CD4-positive, alpha-beta T cell treated with Interleukin-6 at 100 ng/mL for 8 hours (primary cell): ENCODE results near the gene NPAS1.

Experiments used
- DNase-seq: peaks from one replicate; pipeline ENCODE4 v3.0.0-alpha.2; 2020; ENCODE audit warnings: mixed read lengths, low spot score

The NPAS1 gene, protein sequence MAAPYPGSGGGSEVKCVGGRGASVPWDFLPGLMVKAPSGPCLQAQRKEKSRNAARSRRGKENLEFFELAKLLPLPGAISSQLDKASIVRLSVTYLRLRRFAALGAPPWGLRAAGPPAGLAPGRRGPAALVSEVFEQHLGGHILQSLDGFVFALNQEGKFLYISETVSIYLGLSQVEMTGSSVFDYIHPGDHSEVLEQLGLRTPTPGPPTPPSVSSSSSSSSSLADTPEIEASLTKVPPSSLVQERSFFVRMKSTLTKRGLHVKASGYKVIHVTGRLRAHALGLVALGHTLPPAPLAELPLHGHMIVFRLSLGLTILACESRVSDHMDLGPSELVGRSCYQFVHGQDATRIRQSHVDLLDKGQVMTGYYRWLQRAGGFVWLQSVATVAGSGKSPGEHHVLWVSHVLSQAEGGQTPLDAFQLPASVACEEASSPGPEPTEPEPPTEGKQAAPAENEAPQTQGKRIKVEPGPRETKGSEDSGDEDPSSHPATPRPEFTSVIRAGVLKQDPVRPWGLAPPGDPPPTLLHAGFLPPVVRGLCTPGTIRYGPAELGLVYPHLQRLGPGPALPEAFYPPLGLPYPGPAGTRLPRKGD

DNA sequence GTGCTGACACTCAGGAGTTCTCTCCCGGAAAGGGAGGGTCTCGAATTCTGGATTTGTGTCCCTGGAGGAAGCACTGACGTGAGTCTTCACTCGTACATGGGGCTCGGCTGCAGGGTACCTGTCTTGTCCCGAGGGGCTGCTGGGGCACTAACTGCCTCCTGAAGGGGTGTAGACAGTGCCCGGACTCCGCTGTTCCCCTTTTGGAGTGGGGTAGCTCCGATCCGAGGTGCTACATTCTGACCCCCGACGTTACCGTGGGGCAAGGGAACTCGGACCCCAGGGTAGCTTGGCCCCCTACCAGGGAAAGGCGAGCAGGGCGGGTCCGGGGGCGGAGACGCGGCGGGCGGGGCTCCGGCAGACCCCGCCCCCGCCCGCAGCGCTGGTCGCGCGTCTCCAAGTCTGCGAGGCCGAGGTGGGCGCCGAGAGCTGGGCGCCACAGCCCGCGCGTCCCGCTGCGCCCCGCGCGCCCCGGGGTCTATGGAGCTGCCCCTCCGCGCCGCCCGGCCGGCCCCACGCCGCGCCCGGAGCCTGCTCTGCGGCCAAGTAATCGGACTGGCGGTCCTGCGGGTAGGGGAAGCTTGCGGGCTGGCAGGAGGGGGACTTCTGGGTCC lies at the start of gene NPAS1:
Gene NPAS1, plus strand, starts transcription at position 407 of the 611 bp plus-strand sequence. CDS start 1,211 bp downstream, outside the sequence.
- DNase-seq = no peak

DNA sequence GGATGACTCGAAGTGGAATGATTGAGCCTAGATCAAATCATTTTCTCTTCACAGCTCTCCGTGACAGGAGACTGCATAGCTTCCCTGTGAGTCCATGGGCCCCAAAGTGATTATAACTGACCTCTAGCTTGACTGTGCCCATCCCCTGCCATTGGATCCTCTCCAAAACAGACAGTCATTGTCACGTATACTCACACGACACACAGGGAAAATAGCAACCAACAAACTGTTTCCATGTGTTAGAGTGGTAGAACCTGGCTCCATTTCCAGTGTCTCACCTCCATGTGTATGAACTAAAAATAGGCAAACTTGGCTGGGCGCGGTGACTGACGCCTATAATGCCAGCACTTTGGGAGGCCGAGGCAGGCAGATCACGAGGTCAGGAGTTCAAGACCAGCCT lies 48.8 kb upstream of the NPAS1 start:
- DNase-seq = no peak

- no peak for DNase-seq
These were observed 47.3 kb upstream of the NPAS1 start for GRCh38 chr19:46972311-46972710.

DNA sequence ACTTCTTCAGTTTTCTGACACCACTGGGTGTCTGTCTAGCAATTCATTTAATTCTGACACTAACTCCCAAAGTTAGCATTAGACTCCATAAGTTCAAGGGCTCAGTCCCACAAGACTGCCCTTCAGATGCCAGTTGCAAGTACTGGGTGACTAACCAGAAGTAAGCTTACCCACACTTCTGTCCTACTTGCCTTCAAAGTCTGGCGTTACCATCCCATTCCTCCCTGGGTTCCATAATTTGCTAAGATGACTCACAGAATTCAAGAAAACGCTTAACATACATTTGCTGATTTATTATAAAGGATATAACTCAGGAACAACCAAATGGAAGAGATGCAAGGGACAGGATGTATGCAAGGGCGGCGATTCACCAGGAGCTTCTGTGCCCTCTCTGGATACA lies 45.5 kb upstream of the NPAS1 start:
- DNase-seq = no peak

- no peak for DNase-seq
These were observed 44.4 kb upstream of the NPAS1 start for GRCh38 chr19:46975011-46975924.

DNA sequence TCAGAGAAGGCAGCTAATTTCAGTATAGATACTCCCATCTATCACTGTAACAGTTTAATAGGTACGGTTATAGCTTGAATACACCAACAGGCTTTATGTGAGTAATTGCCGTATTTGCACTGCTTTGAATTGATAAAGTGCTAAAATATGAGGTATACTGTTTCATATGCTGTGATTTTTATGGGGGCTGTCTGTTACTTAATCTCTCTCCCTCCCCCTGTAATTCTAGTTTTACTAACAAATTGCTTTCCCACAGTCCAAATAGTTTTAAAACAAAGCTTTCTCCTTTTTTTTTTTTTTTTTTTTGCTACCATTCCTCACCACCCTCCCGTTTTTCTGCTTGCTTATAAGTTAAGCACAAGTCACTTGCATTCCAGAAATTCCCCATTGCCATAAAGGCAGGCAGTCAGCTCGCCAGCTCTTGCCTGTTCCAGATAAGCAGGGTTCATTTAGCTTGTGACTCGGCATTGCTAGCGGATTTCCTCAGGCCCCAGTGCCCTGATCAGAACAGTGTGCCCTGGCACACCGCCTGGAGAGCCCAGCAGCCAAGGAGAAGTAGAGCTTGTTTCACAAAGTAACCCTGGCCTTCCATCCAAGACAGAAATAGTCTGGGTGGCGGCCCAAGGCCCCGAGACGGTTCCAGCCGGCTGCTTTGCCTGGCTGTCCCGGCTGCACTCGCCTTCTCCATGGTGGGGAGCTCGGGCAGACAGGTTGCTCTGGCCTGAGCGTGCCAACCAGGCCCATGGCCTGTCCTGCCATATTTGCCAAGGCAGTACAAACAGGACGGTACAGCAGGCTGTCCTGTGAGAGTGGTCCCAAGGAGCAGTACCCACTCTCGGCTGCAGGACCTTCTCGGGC lies 43.5 kb upstream of the NPAS1 start:
- no peak for DNase-seq

GRCh38 chr19:46976845-46977320 lies 42.8 kb upstream of the NPAS1 start:
- DNase-seq = no peak

GRCh38 chr19:46977548-46977947 lies 42.1 kb upstream of the NPAS1 start:
- DNase-seq = no peak

DNA sequence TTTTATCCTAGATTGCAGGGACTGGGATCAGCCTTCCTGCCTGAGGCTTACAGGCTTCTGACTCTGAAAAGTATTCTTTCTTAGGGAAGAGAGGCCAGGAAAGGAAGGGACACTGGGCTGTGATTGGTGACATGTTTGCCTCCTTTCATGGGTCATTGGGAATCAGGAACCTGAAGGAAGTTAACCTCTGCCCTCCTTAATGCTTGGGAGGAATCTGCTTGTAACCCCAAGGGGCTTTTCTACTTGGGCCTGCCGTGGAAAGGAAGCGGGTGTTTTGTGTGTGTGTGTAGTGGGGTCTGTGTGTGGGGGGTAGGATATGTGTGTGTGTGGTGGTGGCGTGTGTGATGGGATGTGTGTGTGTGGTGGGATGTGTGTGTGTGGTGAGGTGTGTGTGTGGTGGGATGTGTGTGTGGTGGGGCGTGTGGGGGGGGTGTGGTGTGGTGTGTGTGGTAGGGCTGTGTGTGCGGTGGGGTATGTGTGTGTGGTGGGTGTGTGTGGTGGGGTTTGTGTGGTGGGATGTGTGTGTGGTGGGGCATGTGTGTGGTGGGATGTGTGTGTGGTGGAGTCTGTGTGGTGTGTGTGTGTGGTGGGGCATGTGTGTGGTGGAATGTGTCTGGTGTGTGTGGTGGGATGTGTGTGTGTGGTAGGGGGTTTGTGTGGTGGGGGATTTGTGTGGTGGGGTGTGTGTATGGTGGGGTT lies 41.3 kb upstream of the NPAS1 start:
- DNase-seq = no peak

GRCh38 chr19:46979126-46980105 lies 40.2 kb upstream of the NPAS1 start:
- DNase-seq = no peak

DNA sequence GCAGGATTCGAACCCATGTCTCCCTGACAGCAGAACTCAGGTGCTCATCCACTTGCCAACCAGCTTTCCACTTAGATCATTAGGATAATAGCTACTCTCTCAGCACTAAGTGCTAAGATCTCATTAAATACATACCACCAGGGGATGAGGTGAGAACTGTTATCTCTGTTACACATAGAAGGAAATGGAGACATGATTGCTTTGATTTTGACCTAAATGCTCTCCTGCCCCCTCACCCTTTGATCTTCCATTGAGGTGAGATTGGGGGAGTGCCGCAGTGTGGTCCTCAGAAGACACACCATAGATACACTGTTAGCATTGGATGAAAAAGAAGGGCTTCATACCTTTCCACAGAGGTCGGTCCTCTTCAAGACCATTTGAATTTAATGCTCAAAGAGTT lies 38.9 kb upstream of the NPAS1 start:
- no peak for DNase-seq

- no peak for DNase-seq
These were observed 38.2 kb upstream of the NPAS1 start for GRCh38 chr19:46981286-46981945.

GRCh38 chr19:46983097-46983496 lies 36.5 kb upstream of the NPAS1 start:
- no peak for DNase-seq

GRCh38 chr19:46984077-46985010 lies 35.3 kb upstream of the NPAS1 start:
- no peak for DNase-seq

DNA sequence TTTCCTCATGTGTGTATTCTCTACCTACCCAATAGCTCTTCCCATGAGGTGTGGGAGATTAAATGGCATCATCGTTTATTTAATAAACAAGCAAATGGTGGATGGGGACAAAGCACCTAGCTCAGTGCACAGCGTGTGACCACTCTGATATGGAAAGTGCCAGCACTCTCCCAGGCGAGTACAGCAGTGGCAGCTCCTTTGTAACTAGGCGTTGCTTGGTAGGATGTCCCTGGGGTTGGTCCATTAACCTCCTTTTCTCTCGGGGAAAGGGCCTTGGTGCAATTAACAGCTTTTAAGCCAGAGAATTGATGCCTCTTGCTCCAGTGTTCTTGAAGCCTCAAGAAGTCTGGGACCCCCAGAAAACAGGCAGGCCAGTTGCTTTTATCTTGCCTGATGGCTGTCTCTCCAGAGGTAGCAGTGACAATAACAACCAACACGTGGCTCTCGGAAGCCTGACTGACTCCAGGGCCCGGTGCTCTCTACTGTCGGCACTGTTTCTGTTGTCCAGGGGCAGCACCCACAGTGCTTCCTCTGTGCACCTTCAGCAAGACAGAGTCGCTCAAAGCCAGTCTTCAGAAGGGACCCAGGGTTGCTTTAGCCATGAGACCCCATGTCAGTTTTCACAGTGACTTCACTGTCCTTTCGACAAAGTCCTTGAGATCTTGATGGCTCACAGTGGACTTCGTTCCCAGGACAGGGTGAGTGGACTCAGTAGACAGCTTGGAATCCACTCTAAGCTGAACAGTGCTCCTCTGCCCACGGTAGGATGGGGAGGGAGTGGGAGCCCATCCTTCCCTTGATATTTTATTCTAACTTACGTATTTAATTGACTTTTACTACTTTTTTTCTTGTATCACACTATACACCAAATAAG lies 33.9 kb upstream of the NPAS1 start:
- no peak for DNase-seq

- DNase-seq = no peak
These were observed 30.9 kb upstream of the NPAS1 start for GRCh38 chr19:46988614-46989230.
